Stimulated activated CD4-positive, alpha-beta T cell treated with anti-CD3 and anti-CD28 coated beads, Interleukin-15, amount 100 ng/mL, for 24 hours (primary cell): ENCODE results near the gene FSTL5.

Experiments
- DNase-seq: peaks from one replicate; pipeline ENCODE4 v3.0.0-alpha.2; 2020

Gene FSTL5

GRCh38 chr4:162102713-162103112, 61.1 kb downstream of the FSTL5 start:
- DNase-seq, result no peak

GRCh38 chr4:162101337-162101736, 62.5 kb downstream of the FSTL5 start:
- DNase-seq, result no peak

- DNase-seq, result no peak
Observed at GRCh38 chr4:162075726-162076125, 88.1 kb downstream of the FSTL5 start.

GRCh38 chr4:162061214-162061613, 102.6 kb downstream of the FSTL5 start:
- no peak for DNase-seq

- DNase-seq, result no peak
Observed at GRCh38 chr4:162059656-162060055, 104.1 kb downstream of the FSTL5 start.

- DNase-seq, result peak; percentile 0
Observed at GRCh38 chr4:162056990-162057389, 106.8 kb downstream of the FSTL5 start.

- no peak for DNase-seq
Observed at GRCh38 chr4:162046135-162046534, 117.7 kb downstream of the FSTL5 start.

GRCh38 chr4:162038112-162038511, 125.7 kb downstream of the FSTL5 start:
- DNase-seq, result no peak

- no peak for DNase-seq
Observed at GRCh38 chr4:162017863-162018262, 145.9 kb downstream of the FSTL5 start.

GRCh38 chr4:162016991-162017390, 146.8 kb downstream of the FSTL5 start:
- no peak for DNase-seq

GRCh38 chr4:162016219-162016618, 147.6 kb downstream of the FSTL5 start:
- no peak for DNase-seq

- DNase-seq, result no peak
Observed at GRCh38 chr4:162015090-162015489, 148.7 kb downstream of the FSTL5 start.

GRCh38 chr4:162011089-162011488, 152.7 kb downstream of the FSTL5 start:
- no peak for DNase-seq

- DNase-seq, result no peak
Observed at GRCh38 chr4:162010362-162010761, 153.4 kb downstream of the FSTL5 start.

GRCh38 chr4:161992317-161992716, 171.5 kb downstream of the FSTL5 start:
- no peak for DNase-seq

- DNase-seq, result no peak
Observed at GRCh38 chr4:161991811-161992210, 172.0 kb downstream of the FSTL5 start.

GRCh38 chr4:161990721-161991120, 173.1 kb downstream of the FSTL5 start:
- DNase-seq, result no peak

GRCh38 chr4:161988946-161989345, 174.9 kb downstream of the FSTL5 start:
- no peak for DNase-seq

- no peak for DNase-seq
Observed at GRCh38 chr4:161987611-161988010, 176.2 kb downstream of the FSTL5 start.

- DNase-seq, result no peak
Observed at GRCh38 chr4:161952382-161952781, 211.4 kb downstream of the FSTL5 start.

GRCh38 chr4:161949946-161950725, 213.7 kb downstream of the FSTL5 start:
- DNase-seq, result no peak

- DNase-seq, result no peak
Observed at GRCh38 chr4:161948026-161948770, 215.6 kb downstream of the FSTL5 start.

- no peak for DNase-seq
Observed at GRCh38 chr4:161937596-161937995, 226.2 kb downstream of the FSTL5 start.
